Esophagus muscularis mucosa (tissue), 4 donors: ENCODE data around the gene EXOC1. TPM values are rescaled to one million over a fixed set of nuclear protein-coding genes. Genes with fewer than 3 reads are reported as not detected.

Experiments
- DNase-seq: peaks from one replicate; pipeline ENCODE4 v3.0.0-alpha.2; 2017; ENCODE audit errors: extremely low spot score
- H3K27ac ChIP-seq, 4 donors: fragments of 200-600 bp; sonication (generic); replicated peaks in 1 of 4; 1 replicate in 3 of 4; 2 replicates in 1 of 4; pipeline ENCODE4 v1.5.1; 2016 to 2019; ENCODE audit warnings: mild to moderate bottlenecking in 1 of 4
- H3K27me3 ChIP-seq, 4 donors: fragments of 200-600 bp; sonication (generic); one replicate each; pipeline versions ENCODE4 v1.5.1 to v1.6.0; 2016 to 2019
- H3K36me3 ChIP-seq, 4 donors: fragments of 200-600 bp; sonication (generic); one replicate each; pipeline ENCODE4 v1.5.1; 2016 to 2019
- H3K4me1 ChIP-seq, 4 donors: fragments of 200-600 bp; sonication (generic); one replicate each; pipeline ENCODE4 v1.5.1; 2016 to 2019
- H3K4me3 ChIP-seq, 4 donors: fragments of 200-600 bp; sonication (generic); 1 replicate in 2 of 4; 2 replicates in 2 of 4; pipeline ENCODE4 v1.5.1; 2016 to 2019; ENCODE audit warnings: mild to moderate bottlenecking in 4 of 4, moderate library complexity in 1 of 4
- H3K9me3 ChIP-seq, 4 donors: fragments of 200-600 bp; sonication (generic); 1 replicate in 3 of 4; 2 replicates in 1 of 4; pipeline ENCODE4 v1.5.1; 2016 to 2019
- EP300 ChIP-seq: sonication (generic); formaldehyde crosslinking; IDR thresholded peaks from one replicate; pipeline ENCODE4 v1.6.1; 2017; ENCODE audit warnings: antibody characterized with exemption
- POLR2A ChIP-seq: fragments of 450-650 bp; IDR thresholded peaks from one replicate; pipeline ENCODE4 v1.6.1; 2017; ENCODE audit warnings: antibody characterized with exemption, moderate library complexity, mild to moderate bottlenecking, low read depth
- POLR2AphosphoS5 ChIP-seq, 2 donors: sonication (generic); formaldehyde crosslinking; IDR thresholded peaks; one replicate each; pipeline ENCODE4 v1.6.1; 2017; ENCODE audit warnings: antibody characterized with exemption in 2 of 2
- WGBS: methylation state at CpG from one replicate; pipeline ENCODE4 v1.1.5; 2018; 5-methylcytosine and 5-hydroxymethylcytosine counted together
- intact Hi-C: fragments of 100-400 bp; cut with DNase I; formaldehyde crosslinking; loops from one replicate; pipeline ENCODE4 v1.15.1; 2023
- total RNA-seq, 4 donors: library from RNA; depleted of rRNA; stranded (reverse); fragments of >200 nt; gene quantifications; one replicate each; pipeline versions ENCODE4 v1.1.0 to v1.2.1, GENCODE V29; 2016
- TF ChIP-seq, protein P1 (sequence below), 3 experiments: fragments of 200-600 bp in 2 of 3; fragments of 450-650 bp in 1 of 3; sonication (generic) in 2 of 3; IDR thresholded peaks; one replicate each; pipeline ENCODE4 v1.5.1; 2017 to 2019; ENCODE audit warnings: antibody characterized with exemption in 3 of 3, mild to moderate bottlenecking in 2 of 3, moderate library complexity in 1 of 3

EXOC1 gene
- total RNA-seq, 4 donors from 2014 or later = 22.0 to 33.6 (median 23.6) TPM

DNA sequence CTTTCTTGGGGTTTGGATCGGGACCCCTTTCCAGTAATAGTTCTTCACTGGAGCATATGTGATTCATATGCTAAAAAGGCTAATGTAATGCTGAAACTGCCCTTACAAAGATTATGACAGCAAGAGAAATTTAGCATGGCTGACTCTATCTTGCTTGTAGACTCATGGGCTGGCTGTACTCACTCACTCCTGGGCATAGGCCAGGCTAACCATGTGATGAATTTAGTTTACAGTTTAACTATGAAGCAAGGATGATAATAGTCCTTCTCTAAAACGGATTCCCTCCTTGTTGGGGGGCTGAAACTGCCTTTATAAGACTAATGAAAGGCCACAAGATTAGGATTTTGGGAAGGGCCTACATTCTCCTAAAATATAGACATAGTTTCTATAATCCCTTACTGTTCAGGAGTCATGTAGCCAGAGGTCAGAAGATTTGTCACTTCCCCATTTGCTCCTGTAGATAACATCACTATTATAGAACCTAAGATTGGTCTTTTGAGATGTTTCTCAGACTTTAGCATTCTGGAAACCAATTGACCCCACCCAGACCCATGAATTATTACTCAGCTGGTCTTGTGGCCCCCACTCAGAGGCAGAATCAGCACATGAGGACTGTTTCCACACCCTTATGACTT, 74.5 kb downstream of the EXOC1 start:
- no peaks in the 10 kb centered on the region for H3K4me1 ChIP-seq
- intact Hi-C loops = no loop called here
- DNase-seq = no peak
- 88% methylated on average over 2 of the region's 2 CpGs for WGBS
- no peak overlapping the region for H3K4me3 ChIP-seq
- H3K27me3 ChIP-seq = no peaks in the 10 kb centered on the region
- no peak for TF ChIP-seq POLR2AphosphoS5 (IDR thresholded peaks at IDR 0.05)
- TF ChIP-seq EP300 = no peak
- TF ChIP-seq POLR2A = no peak
- TF ChIP-seq, protein P1, sequence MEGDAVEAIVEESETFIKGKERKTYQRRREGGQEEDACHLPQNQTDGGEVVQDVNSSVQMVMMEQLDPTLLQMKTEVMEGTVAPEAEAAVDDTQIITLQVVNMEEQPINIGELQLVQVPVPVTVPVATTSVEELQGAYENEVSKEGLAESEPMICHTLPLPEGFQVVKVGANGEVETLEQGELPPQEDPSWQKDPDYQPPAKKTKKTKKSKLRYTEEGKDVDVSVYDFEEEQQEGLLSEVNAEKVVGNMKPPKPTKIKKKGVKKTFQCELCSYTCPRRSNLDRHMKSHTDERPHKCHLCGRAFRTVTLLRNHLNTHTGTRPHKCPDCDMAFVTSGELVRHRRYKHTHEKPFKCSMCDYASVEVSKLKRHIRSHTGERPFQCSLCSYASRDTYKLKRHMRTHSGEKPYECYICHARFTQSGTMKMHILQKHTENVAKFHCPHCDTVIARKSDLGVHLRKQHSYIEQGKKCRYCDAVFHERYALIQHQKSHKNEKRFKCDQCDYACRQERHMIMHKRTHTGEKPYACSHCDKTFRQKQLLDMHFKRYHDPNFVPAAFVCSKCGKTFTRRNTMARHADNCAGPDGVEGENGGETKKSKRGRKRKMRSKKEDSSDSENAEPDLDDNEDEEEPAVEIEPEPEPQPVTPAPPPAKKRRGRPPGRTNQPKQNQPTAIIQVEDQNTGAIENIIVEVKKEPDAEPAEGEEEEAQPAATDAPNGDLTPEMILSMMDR (IDR thresholded peaks at IDR 0.05) = no peak
- H3K36me3 ChIP-seq = no peaks in the 10 kb centered on the region
- H3K9me3 ChIP-seq = peaks cover 0 to 4% (median 0%) of the 10 kb centered on the region in 4 donors
- H3K27ac ChIP-seq = no peak overlapping the region

- Histone ChIP-seq H3K36me3 (no peaks in the 10 kb centered on the region), H3K4me1 (no peaks in the 10 kb centered on the region), H3K27ac (no peak overlapping the region), H3K4me3 (no peak overlapping the region), H3K9me3 (peaks cover 0 to 4% (median 0%) of the 10 kb centered on the region in 4 donors), H3K27me3 (no peaks in the 10 kb centered on the region)
- no peak for DNase-seq
- TF ChIP-seq, protein P1 (IDR thresholded peaks at IDR 0.05) = no peak
- no peak for TF ChIP-seq POLR2AphosphoS5 (IDR thresholded peaks at IDR 0.05)
- TF ChIP-seq POLR2A = no peak
- TF ChIP-seq EP300 = no peak
- intact Hi-C loops = no loop called here
- whole genome bisulfite sequencing = 76% methylated on average over 1 of the region's 1 CpG
These were observed 75.4 kb downstream of the EXOC1 start for GRCh38 chr4:55928846-55929245.

GRCh38 chr4:55931043-55931442, 77.6 kb downstream of the EXOC1 start:
- WGBS = 68% methylated on average over 2 of the region's 2 CpGs
- Histone ChIP-seq H3K36me3 (no peaks in the 10 kb centered on the region), H3K4me1 (no peaks in the 10 kb centered on the region), H3K9me3 (peaks cover 0 to 4% (median 0%) of the 10 kb centered on the region in 4 donors), H3K27me3 (no peaks in the 10 kb centered on the region), H3K27ac (no peak overlapping the region), H3K4me3 (no peak overlapping the region)
- TF ChIP-seq POLR2A (no peak), EP300 (no peak), POLR2AphosphoS5 (IDR thresholded peaks at IDR 0.05) (no peak)
- TF ChIP-seq, protein P1 (IDR thresholded peaks at IDR 0.05) = no peak
- intact Hi-C loops = no loop called here
- no peak for DNase-seq

DNA sequence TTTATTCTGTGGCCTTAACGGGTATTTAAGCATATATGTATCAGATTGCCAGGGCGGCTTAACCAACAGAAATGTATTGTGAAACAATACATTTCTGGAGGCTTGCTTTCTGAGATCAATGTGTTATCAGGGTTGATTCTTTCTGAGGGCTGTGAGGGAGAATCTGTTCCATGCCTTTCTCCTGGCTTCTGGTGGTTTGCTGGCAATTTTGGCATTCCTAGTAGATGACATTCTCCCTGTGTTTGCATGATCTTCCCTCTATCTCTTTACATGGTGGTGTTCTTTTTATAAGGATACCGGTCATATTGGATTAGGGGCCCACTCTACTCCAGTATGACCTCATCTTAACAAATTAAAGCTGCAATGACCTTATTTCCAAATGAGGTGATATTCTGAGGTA, 78.4 kb downstream of the EXOC1 start:
- Histone ChIP-seq H3K27ac (no peak overlapping the region), H3K36me3 (peaks cover 0 to under 1% (median 0%) of the 10 kb centered on the region in 4 donors), H3K9me3 (peaks cover 0 to 4% (median under 1%) of the 10 kb centered on the region in 4 donors), H3K27me3 (no peaks in the 10 kb centered on the region), H3K4me3 (no peak overlapping the region), H3K4me1 (no peaks in the 10 kb centered on the region)
- WGBS = 93% methylated on average over 3 of the region's 3 CpGs
- TF ChIP-seq EP300 (no peak), POLR2A (no peak), POLR2AphosphoS5 (IDR thresholded peaks at IDR 0.05) (no peak)
- TF ChIP-seq, protein P1 (IDR thresholded peaks at IDR 0.05) = no peak
- intact Hi-C loops = no loop called here
- DNase-seq = no peak

- no peaks in the 10 kb centered on the region for H3K4me1 ChIP-seq
- DNase-seq = no peak
- 84% methylated on average over 3 of the region's 3 CpGs for WGBS
These were observed 79.1 kb downstream of the EXOC1 start for GRCh38 chr4:55932511-55932910.

More at GRCh38 chr4:55932511-55932910, 79.1 kb downstream of the EXOC1 start:
- Histone ChIP-seq H3K4me3 (no peak overlapping the region), H3K36me3 (peaks cover 0 to 8% (median 0%) of the 10 kb centered on the region in 4 donors), H3K27me3 (peaks cover 0 to 4% (median 0%) of the 10 kb centered on the region in 4 donors), H3K27ac (no peak overlapping the region), H3K9me3 (peaks cover 0 to 7% (median 5%) of the 10 kb centered on the region in 4 donors)
- TF ChIP-seq EP300 = no peak
- TF ChIP-seq, protein P1 (IDR thresholded peaks at IDR 0.05) = no peak
- intact Hi-C loops = no loop called here
